ENCODE data around the gene DDX10. TPM values are rescaled to one million over a fixed set of nuclear protein-coding genes. Genes with fewer than 3 reads are reported as not detected.
"Not testable (repeated sequence)": the region's sequence is repeated elsewhere in the genome, so short reads cannot be mapped to it uniquely, and the experiment has no call there.

Gene DDX10
- total RNA-seq (2014; rRNA removed; shearing (Covaris generic)) = 19.7 and 28.0 TPM in 2 replicates

DNA sequence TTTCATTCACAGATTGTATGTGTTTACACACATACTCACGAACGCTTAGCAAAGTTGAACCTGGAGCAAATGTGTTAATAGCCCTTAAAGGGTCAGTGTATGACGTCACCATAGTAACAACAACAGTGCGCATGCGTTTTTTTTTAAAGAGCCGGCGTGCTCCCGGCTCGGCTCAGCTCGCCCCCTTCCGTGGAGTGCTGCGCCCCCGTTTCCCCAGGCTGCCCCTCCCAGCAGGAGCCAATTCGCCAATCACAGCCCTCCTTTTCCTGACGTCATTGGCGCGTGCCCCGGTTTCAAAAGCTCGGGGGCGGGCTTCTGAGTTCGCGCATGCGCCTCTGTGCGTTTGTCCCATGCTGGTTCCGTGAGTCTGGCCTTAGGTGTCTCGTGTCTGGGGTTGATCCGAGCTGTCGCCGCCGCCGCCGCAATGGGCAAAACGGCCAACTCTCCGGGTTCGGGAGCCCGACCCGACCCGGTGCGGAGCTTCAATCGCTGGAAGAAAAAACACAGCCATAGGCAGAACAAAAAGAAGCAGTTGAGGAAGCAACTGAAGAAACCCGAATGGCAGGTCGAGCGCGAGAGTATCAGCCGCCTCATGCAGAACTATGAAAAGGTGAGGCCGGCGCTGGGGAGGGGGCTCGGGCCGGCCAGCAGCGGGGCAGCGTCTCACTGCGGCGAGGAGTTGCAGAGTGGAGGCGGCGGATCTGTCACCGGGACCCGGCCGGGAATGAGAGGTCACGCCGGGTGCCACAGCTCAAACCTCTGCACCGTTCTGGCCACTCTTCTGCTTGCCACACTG is at the start of gene DDX10:
Gene DDX10 (plus strand): TSS at position 340 of the 796 bp plus-strand sequence. CDS start 85 bp downstream, at position 425.
- peak; percentile 84 for DNase-seq (ENCODE audit: low spot score)

DNA sequence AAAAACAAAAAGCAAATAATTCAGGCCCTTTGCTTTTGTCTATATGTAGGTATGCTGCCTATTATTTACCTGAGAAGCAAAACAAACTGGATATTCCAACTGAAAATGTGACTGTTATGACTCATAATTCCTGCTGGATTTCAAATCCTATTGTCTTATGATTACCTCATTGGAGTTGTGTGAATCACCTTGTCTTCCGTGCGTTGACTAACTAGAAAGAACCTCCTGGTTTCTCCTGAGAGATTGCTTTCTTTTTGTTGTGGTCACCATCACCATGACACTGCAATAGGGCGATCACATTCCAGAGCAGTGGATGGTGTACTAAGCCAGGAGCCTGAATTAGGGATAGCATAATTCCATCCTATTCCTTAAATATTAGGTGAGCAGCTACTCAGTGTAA is 48.3 kb upstream of the DDX10 start:
- peak; percentile 93 for DNase-seq (ENCODE audit: low spot score)

DNA sequence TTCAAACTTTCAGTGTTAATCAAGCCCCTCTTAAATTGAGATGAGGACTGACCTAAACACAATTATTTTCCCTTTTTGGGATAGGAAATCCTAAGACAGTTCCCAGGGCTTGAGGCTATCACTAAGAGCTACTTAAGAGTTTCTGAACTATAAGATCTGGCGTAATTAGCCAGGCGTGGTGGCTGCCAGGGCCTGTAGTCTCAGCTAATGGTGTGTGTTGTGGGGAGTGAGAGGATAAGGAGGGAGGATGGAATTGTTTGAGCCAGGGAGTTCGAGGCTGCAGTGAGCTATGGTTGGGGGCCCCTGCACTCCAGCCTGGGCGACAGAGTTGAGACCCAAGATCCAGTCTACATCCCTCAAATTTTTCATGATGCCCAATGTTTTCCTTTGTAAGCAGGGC is 47.8 kb upstream of the DDX10 start:
- no peak for DNase-seq (ENCODE audit: low spot score)

DNA sequence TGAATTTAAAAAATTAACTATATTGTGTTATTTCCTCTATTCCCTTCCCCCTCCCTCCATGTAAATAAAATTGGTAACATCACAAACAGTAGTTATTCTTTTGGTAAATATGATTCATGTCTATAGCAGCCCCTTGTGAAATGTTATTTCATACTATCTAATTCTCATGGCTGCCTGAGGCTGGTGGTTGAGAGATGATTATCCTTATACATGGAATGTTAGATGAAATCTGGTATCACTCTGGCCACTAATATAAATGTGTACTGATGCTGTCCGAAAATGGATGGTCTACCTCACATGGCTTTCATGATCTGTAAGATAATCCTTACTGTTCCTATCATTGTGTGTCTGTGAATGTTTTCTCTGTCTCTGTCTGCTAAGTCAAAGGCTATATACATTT is 46.3 kb upstream of the DDX10 start:
- no peak for DNase-seq (ENCODE audit: low spot score)

DNA sequence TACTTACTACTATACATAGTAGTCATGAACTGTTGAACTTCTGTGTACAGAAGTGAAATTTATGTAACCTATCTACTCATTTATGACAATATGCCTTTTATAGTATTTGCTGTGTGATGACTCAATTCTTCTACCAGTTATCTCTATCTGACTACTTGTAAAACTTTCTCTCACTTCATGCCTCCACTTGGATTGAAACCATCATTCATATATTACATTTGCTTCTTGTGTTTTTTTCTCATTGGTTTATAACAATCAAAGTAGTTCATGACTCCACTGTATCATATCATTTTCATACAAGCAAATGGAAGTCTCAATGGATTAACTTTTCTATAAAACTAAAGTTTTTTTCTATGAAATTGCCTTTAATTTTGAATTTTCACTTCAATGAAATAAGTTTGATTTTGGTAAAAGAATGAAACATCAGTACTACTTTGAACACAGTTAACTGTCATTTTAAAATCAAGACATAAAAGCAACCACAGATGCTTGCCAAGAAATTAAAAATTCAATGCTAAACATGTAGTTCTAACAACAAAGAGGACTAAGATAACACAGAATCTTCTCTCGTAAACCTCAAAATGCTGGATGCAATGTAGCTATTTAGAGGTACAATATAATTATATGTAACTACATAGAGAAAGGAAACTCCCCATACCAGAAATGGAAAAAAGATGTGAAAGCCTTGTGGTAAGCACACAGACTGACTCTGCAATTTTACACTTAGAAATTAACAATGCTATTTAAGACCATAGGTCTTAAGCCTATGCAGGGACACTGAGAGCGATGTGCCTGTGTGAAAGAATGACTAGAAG is 43.7 kb upstream of the DDX10 start:
- peak; percentile 17 for DNase-seq (ENCODE audit: low spot score)

DNA sequence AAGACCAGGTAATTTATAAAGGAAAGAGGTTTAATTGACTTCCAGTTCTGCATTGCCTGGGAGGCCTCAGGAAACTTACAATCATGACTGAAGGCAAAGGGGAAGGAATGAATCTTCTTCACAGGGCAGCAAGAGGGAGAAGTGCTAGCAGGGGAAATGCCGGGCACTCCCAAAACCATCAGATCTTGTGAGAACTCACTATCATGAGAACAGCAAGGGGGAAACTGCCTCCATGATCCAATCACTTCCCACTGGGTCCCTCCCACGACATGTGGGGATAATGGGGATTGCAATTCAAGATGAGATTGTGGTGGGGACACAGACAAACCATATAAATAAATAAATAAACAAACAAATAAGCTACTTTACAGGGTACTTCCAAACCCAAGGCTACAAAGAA is 42.5 kb upstream of the DDX10 start:
- no peak for DNase-seq (ENCODE audit: low spot score)

DNA sequence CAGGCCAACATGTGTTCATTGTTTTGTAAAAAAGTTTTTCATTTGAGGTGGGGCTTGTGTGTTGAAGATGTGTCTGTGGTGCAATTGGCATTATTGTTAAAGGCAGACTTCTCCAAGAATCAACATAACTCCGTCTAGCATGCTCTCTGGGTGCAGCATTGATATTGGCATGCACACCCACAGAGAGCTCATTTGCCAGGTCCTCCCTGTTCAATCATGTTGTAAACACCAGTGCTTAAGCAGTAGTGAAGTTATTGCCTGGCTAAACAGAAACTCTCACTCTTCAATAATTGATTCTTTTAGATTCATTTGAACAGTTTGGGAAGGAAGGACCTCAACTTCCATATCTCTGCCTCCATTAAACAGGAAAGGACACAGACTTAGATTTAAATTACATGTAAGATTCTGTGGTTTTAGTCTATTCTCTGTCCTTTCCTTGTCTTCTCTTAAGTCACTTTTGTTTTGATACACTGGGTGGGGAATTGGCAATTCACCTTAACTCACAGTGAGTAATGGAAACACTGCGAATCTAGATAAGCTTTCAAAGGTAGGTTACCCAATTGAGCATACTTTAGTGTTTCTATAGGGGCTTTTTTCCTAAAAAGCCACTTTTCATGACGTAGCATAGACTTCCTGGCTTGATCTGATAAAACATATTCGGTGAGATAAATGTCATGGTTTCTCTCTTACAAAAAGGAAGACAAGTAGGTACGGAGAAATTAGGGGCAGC is 40.5 kb upstream of the DDX10 start:
- no peak for DNase-seq (ENCODE audit: low spot score)

DNA sequence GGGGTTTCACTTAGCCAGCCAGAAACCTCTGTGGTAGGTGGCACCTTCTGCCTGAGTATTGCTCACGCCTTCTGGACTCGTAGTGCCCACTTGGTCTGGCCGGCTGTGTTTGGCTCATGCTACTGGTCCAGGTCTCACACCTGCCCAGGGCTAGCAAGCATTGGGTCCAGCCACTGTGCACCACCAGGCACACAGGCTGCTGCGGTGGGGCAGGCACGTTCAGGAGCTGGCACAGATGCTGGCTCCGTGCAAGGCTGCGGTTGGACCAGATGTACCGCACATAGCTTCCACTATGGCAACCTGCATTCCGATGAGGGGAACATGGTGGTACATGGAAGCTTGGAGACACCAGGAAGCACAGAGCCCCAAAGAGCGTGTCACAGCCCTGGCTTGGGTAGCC is 36.5 kb upstream of the DDX10 start:
- no peak for DNase-seq (ENCODE audit: low spot score)

DNA sequence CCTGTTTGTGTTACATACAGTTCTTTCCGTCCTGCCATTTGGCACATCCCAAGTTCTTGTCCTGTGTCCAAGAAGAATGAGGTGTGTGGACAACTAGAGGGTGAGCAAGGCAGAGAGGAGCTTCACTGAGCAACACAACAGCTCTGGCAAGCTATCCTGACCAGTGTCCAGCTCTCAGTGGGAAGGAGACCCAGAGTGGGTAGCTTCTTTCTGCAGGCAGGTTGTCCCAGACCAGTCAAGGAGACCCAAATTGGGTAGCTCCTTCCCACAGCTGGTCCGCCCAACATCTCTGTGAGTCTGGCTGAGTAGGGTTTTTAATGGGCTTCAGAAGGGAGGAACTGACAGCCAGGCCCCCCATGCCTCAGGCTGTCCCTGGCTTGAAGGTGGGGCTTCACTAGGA is 36.1 kb upstream of the DDX10 start:
- no peak for DNase-seq (ENCODE audit: low spot score)

DNA sequence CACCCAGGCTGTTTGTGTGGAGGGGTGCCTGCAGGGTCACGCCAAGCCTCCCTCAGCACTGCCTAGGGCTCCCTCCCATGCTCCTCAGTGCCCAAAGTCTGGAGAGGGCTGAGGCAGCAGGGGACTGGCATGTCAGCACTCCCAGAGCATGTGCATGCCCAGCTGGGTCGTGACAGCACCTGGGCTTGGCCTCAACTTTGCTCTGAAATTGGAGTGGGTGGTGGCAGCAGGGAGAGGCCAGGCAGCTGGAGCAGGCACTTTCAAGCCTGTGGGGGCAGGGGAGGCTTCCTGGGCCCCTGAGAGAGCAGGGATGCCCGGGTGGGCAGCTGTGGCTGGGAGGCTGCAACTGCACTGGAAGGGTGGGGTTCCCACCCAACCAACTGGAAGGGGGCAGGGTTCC is 35.6 kb upstream of the DDX10 start:
- no peak for DNase-seq (ENCODE audit: low spot score)

DNA sequence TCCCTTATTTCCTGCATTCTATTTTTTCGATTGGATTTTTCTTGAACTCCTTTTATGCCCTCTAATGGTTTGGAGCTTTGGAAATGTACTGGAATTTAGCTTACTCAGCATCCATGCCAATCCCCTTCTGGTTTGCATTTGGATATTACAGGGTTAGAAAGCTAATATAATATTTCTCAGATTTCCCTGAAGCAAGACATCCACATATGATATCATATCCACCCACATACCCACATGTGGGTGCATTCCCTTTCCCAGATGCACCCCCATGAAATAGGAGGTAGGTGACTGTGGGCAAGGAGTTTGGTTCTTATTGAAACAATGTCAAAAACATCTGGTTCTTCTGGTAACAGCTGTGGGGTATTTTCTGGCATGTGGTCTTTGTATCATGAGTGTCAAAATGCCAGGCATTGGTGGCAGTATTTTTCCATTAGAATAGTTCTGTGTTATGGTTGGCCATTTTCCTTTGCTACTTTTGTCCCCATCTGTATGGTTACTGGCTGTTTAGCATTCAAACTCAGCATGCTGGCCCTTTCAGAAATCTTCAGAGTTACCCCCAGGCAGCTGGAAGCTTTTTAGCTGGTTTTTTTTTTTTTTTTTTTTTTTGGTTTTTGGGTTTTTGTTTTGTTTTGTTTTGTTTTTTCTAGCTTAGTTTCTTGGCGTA is 32.7 kb upstream of the DDX10 start:
- DNase-seq (ENCODE audit: low spot score) = no peak

DNA sequence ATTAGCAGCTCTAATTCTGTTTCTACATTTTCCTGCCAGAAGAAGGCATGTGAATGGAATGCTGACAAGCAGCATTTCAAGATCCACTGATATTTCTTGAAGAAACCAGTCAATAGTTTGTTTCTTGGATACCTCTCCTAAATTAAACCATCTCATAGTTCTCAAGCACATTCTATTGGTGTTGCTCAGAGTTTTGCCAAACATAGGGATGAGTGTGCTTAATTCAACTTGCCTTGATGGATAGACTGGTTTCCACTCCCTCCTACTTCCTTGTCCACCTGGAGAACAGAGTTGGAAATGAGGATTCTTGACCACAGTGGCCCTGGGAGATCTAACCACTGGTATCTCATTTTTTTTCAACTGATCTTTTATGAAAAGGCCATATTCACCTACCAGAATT is 29.8 kb upstream of the DDX10 start:
- DNase-seq (ENCODE audit: low spot score) = no peak

DNA sequence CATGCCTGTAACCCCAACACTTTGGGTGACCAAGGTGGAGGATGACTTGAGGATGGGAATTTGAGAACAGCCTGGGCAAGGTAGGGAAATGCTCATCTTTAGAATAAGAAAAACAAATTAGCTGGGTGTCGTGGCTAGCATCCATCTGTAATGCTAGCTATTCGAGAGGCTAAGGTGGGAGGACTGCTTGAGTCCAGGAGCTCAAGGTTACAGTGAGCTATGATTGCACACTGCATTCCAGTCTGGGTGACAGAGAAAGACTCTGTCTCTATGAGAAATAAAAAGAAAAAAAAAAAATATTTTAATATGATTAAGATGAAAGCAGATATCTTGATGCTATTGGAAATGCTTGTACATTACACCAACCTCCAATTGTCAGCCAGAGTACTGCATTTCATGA is 28.6 kb upstream of the DDX10 start:
- no peak for DNase-seq (ENCODE audit: low spot score)

DNA sequence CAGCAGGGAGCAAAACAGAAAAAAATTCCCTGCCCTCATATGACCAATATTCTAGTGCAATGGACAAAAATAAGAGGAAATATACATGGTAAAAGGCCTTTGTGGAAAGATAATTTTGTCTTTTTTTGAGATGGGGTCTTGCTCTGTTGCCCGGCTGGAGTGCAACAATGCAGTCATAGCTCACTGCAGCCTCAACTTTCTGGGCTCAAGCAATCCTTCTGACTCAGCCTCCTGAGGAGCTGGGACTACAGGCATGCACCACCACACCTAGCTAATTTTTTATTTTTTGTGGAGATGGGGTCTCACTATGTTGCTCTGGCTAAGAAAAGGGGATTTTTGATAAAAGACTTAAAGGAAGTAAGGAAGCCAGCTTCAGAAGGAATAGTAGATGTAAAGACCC is 25.7 kb upstream of the DDX10 start:
- no peak for DNase-seq (ENCODE audit: low spot score)

DNA sequence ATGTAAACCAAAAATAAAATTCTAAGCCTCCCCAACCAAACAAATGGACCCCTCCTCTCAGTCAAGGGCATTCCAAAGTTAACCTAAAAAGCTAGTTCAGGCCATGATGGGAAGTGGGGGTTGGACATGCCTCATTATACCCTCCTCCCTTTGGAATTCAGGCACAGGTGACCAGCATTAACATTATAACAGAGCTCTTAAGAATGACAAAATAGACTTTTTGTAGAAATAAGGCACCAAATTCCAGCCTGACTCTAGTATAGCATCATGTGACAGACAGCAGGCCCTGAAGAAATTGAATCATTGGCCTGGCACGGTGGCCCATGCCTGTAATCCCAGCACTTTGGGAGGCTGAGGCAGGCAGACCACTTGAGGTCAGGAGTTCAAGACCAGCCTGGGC is 23.1 kb upstream of the DDX10 start:
- not testable (repeated sequence) for DNase-seq (ENCODE audit: low spot score)

DNA sequence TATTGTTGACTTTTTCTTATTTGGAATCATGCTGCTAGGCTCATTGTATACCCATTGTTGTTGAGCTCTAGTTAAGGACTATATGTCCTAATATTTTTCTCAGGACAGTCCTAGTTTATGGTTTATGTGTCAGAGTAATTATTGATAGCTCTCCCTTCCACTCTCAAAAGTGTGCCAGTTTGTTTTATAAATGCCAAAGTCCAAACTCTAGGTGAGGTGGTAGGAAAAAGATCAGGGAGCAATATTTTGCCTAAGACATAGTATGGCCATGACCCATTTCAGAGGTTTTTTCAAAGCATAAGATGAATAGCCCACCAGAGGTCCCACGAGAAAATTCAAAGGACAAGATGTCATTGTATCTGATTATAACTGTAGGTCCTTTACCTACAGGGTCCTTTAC is 20.9 kb upstream of the DDX10 start:
- DNase-seq (ENCODE audit: low spot score) = no peak

DNA sequence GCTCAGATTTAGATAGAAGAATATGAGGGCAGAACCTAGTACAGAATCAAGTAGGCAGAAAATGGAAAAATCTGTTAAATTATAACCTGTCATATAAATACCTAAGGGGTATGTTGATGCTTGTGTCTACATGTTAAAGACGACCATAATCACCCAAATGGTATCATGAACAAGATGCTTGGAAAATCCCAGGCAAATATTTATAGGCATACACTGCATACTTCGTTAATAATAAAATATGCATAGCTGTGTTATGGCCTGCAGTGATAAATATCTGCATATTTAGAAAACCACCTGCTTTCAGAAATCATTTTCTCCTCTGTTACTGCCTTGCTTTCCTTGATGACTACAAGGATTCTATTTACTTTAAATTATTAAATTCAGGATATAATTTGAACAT is 18.9 kb upstream of the DDX10 start:
- no peak for DNase-seq (ENCODE audit: low spot score)

DNA sequence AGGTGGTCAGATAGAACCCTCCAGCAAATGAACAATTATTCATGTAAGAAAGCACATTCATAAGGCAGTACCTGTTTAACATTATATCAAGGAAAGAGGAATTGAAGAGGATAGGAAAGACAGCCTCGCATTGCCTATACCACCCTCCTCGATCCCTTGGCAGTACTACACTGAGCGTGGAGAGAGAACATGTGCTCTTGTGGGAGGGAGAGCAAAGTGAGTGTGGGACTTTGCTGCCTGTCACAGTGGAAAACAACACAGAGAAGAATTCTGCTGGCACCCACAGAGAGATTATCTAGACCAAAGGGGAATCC is 17.5 kb upstream of the DDX10 start:
- no peak for DNase-seq (ENCODE audit: low spot score)

DNA sequence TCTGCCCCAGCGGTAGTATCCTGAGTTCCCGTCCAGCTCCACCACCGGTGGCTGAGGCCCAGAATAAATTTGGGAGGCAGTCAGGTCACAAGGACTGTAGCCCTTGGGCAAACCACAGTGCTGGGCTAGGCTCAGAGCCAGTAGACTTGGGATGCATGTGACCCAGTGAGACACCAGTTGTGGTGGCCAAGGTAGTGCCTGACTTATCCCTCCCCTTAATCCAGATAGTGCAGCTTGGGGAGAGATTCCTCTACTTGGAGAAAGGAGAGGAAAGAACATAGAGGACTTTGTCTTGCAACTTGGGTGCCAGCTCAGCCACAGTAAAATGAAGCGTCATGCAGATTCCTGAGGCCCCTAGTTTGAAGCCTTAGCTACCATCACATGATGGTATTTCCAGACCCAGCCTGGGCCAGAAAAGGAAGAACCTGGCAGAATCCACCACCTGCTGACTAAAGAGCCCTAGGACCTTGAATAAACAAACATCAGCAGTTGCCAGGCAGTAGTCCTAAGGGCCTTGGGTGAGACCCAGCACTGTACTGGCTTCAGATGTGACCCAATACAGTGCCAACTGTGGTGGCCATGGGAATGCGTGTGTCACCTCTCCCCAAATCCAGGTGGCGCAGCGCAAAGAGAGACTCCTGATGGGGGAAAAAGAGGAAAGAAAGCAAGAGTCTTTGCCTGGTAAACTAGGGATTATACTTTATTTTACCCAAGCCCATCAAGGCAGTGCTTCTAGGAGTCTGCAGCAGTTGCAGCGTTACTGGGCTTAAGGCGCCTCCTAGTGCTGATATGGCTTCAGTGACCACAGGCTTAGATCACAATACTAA is 17.0 kb upstream of the DDX10 start:
- peak; percentile 66 for DNase-seq (ENCODE audit: low spot score)

DNA sequence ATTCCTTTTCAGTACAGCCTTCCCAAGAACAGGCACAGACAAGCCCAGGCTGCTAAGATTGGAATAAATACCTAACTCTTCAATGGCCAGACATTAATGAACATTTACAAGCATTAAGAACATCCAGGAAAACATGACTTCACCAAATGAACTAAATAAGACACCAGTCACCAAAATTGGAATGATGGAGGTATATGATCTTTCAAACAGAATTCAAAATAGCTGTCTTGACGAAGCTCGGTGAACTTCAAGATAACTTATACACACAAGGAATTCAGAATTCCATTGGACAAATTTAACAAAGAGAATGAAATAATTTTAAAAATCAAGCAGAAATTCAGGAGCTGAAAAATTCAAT is 16.4 kb upstream of the DDX10 start:
- DNase-seq (ENCODE audit: low spot score) = no peak

DNA sequence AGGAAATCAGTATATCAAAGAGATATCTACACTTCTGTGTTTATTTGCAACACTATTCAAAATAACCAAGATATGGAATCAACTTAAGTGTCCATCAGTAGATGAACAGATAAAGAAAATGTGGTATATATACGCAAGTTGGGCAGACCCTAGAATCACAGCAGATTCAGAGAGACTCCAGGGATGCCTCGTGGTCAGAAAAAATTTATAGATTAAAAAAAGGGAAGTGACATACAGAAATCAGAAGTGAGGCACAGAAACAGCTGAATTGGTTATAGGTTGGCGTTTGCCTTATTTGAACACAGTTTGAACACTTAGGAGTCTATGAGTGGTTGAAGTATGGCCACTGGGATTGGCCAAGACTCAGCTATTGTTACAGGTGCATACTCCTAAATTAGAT is 10.8 kb upstream of the DDX10 start:
- not testable (repeated sequence) for DNase-seq (ENCODE audit: low spot score)
